Measurements from ENCODE around the gene POLR3B.
"Not testable (repeated sequence)": the region's sequence is repeated elsewhere in the genome, so short reads cannot be mapped to it uniquely, and the experiment has no call there.

Gene POLR3B

GRCh38 chr12:106477627-106478026, 120.1 kb downstream of the POLR3B start:
- DNase-seq, result not testable (repeated sequence)

GRCh38 chr12:106480251-106480650, 122.7 kb downstream of the POLR3B start:
- no peak for DNase-seq

GRCh38 chr12:106481246-106481645, 123.7 kb downstream of the POLR3B start:
- no peak for DNase-seq

GRCh38 chr12:106487664-106488063, 130.1 kb downstream of the POLR3B start:
- DNase-seq, result no peak

- DNase-seq, result no peak
Measured at GRCh38 chr12:106488884-106489283, 131.3 kb downstream of the POLR3B start.

- no peak for DNase-seq
Measured at GRCh38 chr12:106490264-106490663, 132.7 kb downstream of the POLR3B start.

GRCh38 chr12:106492857-106493256, 135.3 kb downstream of the POLR3B start:
- no peak for DNase-seq

- no peak for DNase-seq
Measured at GRCh38 chr12:106493531-106493930, 136.0 kb downstream of the POLR3B start.

GRCh38 chr12:106495354-106495965, 137.9 kb downstream of the POLR3B start:
- DNase-seq, result no peak

- DNase-seq, result no peak
Measured at GRCh38 chr12:106498056-106498455, 140.5 kb downstream of the POLR3B start.

GRCh38 chr12:106499628-106500027, 142.1 kb downstream of the POLR3B start:
- DNase-seq, result no peak

GRCh38 chr12:106506691-106507090, 149.1 kb downstream of the POLR3B start:
- DNase-seq, result peak; percentile 30

- DNase-seq, result no peak
Measured at GRCh38 chr12:106508966-106509365, 151.4 kb downstream of the POLR3B start.

GRCh38 chr12:106511365-106511764, 153.8 kb downstream of the POLR3B start:
- no peak for DNase-seq

GRCh38 chr12:106517314-106517713, 159.8 kb downstream of the POLR3B start:
- no peak for DNase-seq

- DNase-seq, result no peak
Measured at GRCh38 chr12:106519607-106520021, 162.1 kb downstream of the POLR3B start.

GRCh38 chr12:106521901-106522300, 164.4 kb downstream of the POLR3B start:
- DNase-seq, result no peak

- DNase-seq, result no peak
Measured at GRCh38 chr12:106522708-106523107, 165.2 kb downstream of the POLR3B start.

GRCh38 chr12:106527356-106527755, 169.8 kb downstream of the POLR3B start:
- no peak for DNase-seq

GRCh38 chr12:106541201-106541600, 183.7 kb downstream of the POLR3B start:
- DNase-seq, result no peak

- no peak for DNase-seq
Measured at GRCh38 chr12:106551410-106551809, 193.9 kb downstream of the POLR3B start.

- no peak for DNase-seq
Measured at GRCh38 chr12:106552228-106552627, 194.7 kb downstream of the POLR3B start.

All from NCI-H1436 treated with DMSO at 0.1 percent for 48 hours (cell line).